BLaER1 treated with 17β-estradiol and CSF1 and Interleukin-3, amounts not matched to agents 10 nM and 100 nM (cell line): ENCODE results near the gene MRPL39.

ENCODE experiments used
- H3K27ac ChIP-seq, 11 experiments: shearing (Covaris generic); formaldehyde crosslinking; 2 replicates each; pipeline ENCODE4 v1.8.1; 2022
- H3K27me3 ChIP-seq, 11 experiments: shearing (Covaris generic); formaldehyde crosslinking; 2 replicates each; pipeline ENCODE4 v1.8.1; 2022
- H3K36me3 ChIP-seq, 11 experiments: shearing (Covaris generic); formaldehyde crosslinking; 2 replicates each; pipeline ENCODE4 v1.8.1; 2022
- H3K4me1 ChIP-seq, 10 experiments: shearing (Covaris generic); formaldehyde crosslinking; 2 replicates each; pipeline ENCODE4 v1.8.1; 2022
- H3K4me2 ChIP-seq, 11 experiments: shearing (Covaris generic); formaldehyde crosslinking; 2 replicates each; pipeline ENCODE4 v1.8.1; 2022
- H3K4me3 ChIP-seq, 10 experiments: shearing (Covaris generic); formaldehyde crosslinking; 2 replicates each; pipeline ENCODE4 v1.8.1; 2022
- H3K9ac ChIP-seq, 11 experiments: shearing (Covaris generic); formaldehyde crosslinking; 2 replicates each; pipeline ENCODE4 v1.8.1; 2022
- H3K9me3 ChIP-seq, 11 experiments: shearing (Covaris generic); formaldehyde crosslinking; replicated peaks in 1 of 11; 2 replicates each; pipeline ENCODE4 v1.8.1; 2022
- H4K20me1 ChIP-seq, 11 experiments: shearing (Covaris generic); formaldehyde crosslinking; 2 replicates each; pipeline ENCODE4 v1.8.1; 2022
- Cebpa-rat ChIP-seq, 11 experiments: shearing (Covaris generic); IDR thresholded peaks; 2 replicates each; pipeline ENCODE4 v1.8.1; 2022

The MRPL39 gene

DNA sequence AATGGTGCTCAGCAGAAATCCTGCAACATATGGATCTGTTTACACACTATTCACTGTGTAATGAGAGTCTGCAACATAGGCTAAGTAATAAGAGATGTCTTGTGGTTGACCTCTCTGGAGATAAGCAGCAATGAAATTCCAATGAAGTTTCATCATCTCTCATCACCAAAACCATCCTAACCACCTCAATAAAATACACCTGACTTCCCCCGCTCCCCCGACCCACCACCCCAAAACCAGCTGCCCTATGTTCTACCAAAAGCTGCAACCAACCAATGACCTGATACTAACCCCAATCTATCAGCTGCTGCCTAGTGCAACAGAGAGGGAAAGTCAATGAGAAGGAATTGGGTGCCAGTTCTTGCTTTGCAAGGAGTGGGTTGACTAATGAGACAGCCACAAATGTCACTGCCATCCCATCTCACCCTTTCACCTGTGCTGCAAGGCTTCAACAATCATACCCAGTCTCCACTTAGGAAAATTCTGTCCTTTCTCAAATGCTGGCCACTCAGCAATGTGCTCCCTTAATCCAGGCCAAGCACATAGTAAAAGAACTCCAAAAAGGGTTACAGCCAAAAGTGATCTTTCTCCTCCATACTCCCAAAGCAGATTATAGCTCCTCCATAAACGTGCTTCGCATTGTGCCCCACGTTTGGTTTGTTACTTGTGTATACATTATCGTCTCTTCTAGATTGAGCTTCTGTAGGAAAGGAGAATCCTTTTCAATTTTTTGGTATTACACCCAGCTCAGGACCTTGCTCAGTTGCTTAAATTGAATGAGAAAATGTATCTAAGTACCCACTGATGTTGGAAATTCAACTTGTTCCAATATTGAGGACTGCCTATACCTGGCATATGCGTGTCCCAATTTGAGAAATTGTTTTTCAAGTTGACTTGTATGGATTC is 29.0 kb downstream of the MRPL39 start:
- no peak overlapping the region for H3K9ac ChIP-seq
- H4K20me1 ChIP-seq, result peaks cover 0 to 6% (median 0%) of the 10 kb centered on the region in 11 experiments; a peak in 4 of 22 replicates
- H3K36me3 ChIP-seq, result peaks cover 16 to 79% (median 48%) of the 10 kb centered on the region in 11 experiments; a peak in 21 of 22 replicates
- no peaks in the 10 kb centered on the region for H3K9me3 ChIP-seq
- H3K27ac ChIP-seq, result no peak overlapping the region
- peaks cover 11 to 28% (median 19%) of the 10 kb centered on the region in 10 experiments for H3K4me1 ChIP-seq
- H3K4me2 ChIP-seq, result no peak overlapping the region
- no peaks in the 10 kb centered on the region for H3K27me3 ChIP-seq
- TF ChIP-seq Cebpa-rat (IDR thresholded peaks at IDR 0.05), result no peak
- H3K4me3 ChIP-seq, result no peak overlapping the region

DNA sequence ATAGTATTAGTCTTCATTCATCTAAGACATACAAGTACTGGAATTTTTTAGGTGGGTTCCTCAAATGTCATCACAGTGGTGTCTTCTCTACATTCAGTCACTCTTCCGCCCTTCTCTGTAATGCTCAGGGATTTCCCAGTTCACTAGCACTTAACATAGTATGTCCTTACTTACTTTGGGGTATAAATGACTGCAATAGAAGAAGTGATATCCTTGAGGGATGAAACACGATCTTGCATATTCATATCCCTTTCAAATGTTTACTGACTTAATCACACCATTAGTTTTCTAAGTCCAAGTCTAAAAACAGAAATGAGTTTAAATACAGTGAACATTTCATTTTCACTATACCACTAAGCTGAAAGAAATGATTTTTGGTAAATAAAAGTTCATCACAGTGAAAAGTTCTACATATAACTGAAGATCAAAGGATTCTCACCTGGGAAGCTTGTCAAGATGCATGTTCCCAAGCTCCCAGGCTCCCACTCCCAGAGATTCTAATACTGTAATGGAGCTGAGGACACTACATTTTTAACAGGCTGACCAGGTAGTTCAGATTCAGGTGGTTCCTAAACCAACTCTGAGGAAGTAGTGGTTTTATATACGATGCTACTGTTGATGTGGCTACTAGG is 29.7 kb downstream of the MRPL39 start:
- H3K27me3 ChIP-seq, result no peaks in the 10 kb centered on the region
- no peak for TF ChIP-seq Cebpa-rat (IDR thresholded peaks at IDR 0.05)
- H3K36me3 ChIP-seq, result peaks cover 16 to 72% (median 44%) of the 10 kb centered on the region in 11 experiments; a peak in 21 of 22 replicates
- no peaks in the 10 kb centered on the region for H3K9me3 ChIP-seq
- H4K20me1 ChIP-seq, result peaks cover 0 to 11% (median 0%) of the 10 kb centered on the region in 11 experiments; a peak in 4 of 22 replicates
- H3K4me1 ChIP-seq, result peaks cover 14 to 34% (median 27%) of the 10 kb centered on the region in 10 experiments
- no peak overlapping the region for H3K27ac ChIP-seq
- H3K9ac ChIP-seq, result no peak overlapping the region
- H3K4me3 ChIP-seq, result no peak overlapping the region
- H3K4me2 ChIP-seq, result no peak overlapping the region

DNA sequence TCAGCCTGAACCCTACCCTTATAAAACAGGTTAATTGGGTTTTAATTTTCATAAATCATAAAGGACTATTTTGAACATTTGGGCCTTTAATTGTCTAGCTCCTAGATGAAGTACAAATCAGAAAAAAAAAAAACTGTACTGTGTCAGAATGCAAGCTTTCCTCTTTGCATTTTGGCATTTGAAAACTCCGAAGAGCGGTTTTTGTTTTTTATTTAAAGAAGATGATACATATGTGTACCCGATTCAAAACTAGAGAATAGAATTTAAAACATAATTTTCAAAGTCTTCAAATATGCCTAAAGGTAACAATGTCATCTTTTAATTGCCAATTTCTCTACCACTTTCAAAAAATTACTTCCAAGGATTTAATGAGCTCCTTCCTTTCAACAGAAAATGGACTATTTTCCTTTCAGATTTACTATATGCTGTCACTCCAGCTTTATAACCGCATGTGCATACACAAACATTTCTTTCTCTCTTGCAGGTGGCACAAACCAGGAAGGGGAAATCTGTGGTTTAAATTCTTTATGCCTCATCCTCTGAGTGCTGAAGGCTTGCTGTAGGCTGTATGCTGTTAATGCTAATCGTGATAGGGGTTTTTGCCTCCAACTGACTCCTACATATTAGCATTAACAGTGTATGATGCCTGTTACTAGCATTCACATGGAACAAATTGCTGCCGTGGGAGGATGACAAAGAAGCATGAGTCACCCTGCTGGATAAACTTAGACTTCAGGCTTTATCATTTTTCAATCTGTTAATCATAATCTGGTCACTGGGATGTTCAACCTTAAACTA is 33.7 kb downstream of the MRPL39 start:
- no peak for TF ChIP-seq Cebpa-rat (IDR thresholded peaks at IDR 0.05)
- H3K4me2 ChIP-seq, result peak overlapping the region; percentile 52 to 81 (median 73)
- peaks cover 22 to 55% (median 45%) of the 10 kb centered on the region in 10 experiments for H3K4me1 ChIP-seq
- no peaks in the 10 kb centered on the region for H3K9me3 ChIP-seq
- H3K36me3 ChIP-seq, result peaks cover 16 to 73% (median 61%) of the 10 kb centered on the region in 11 experiments; a peak in 21 of 22 replicates
- H3K4me3 ChIP-seq, result peak overlapping the region in 6 of 10 experiments; percentile 4 to 46 (median 40); a peak in 10 of 20 replicates
- H4K20me1 ChIP-seq, result peaks cover 0 to 18% (median 0%) of the 10 kb centered on the region in 11 experiments; a peak in 9 of 22 replicates
- peak overlapping the region in 10 of 11 experiments; percentile 16 to 73 (median 36); a peak in 16 of 22 replicates for H3K9ac ChIP-seq
- H3K27ac ChIP-seq, result peak overlapping the region; percentile 0 to 75 (median 62); a peak in 21 of 22 replicates
- no peaks in the 10 kb centered on the region for H3K27me3 ChIP-seq

DNA sequence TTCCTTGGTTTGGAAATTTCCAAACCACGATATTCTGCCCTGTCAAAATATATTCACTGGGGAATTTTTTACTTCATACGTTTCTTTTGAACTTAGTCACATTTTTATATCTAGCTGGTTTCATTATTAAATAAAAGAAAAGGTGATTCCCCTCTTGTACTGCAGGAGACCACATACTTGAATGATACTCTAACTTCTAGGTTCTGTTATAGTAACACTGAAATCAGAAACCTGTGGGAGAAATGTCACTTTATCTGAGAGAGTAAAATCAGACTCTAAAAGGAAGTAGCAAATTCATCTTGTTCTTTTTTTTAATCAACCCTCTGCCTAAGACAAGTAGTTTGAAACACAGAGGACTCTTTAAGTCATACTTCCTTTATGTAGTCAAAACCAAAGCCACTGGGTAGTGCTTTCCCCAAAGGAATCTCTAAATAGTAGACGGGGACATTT is 34.4 kb downstream of the MRPL39 start:
- no peaks in the 10 kb centered on the region for H3K9me3 ChIP-seq
- H3K4me2 ChIP-seq, result peak overlapping the region; percentile 52 to 81 (median 73)
- H3K4me1 ChIP-seq, result peaks cover 27 to 62% (median 52%) of the 10 kb centered on the region in 10 experiments
- H3K4me3 ChIP-seq, result peak overlapping the region in 6 of 10 experiments; percentile 4 to 46 (median 40); a peak in 9 of 20 replicates
- peaks cover 0 to 24% (median under 1%) of the 10 kb centered on the region in 11 experiments; a peak in 9 of 22 replicates for H4K20me1 ChIP-seq
- peak overlapping the region in 10 of 11 experiments; percentile 16 to 73 (median 36); a peak in 16 of 22 replicates for H3K9ac ChIP-seq
- H3K36me3 ChIP-seq, result peaks cover 8 to 73% (median 58%) of the 10 kb centered on the region in 11 experiments; a peak in 21 of 22 replicates
- H3K27ac ChIP-seq, result peak overlapping the region; percentile 0 to 75 (median 62); a peak in 21 of 22 replicates
- TF ChIP-seq Cebpa-rat (IDR thresholded peaks at IDR 0.05), result no peak
- no peaks in the 10 kb centered on the region for H3K27me3 ChIP-seq

DNA sequence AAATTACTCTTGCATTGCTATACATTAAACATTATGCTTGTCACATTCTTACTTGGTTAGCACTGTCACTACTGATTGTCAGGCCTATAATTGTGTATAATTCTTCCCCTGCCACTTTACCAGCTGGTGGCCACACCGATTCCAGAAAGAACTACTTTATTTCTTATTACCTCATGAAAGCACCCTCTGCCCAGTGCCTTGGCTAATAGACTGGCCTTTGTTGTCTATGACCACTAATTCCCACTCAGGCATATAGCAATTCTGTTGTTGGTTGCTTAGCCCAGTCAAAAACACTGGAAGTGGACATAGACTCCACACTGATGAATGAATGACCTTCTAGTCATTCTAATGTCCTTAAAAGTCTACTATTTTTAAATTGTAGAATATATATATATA is 35.6 kb downstream of the MRPL39 start:
- Histone ChIP-seq H4K20me1 (peaks cover 0 to 36% (median 10%) of the 10 kb centered on the region in 11 experiments; a peak in 11 of 22 replicates), H3K36me3 (peaks cover 8 to 73% (median 58%) of the 10 kb centered on the region in 11 experiments; a peak in 21 of 22 replicates), H3K4me3 (no peak overlapping the region), H3K9ac (no peak overlapping the region), H3K4me2 (peak overlapping the region in 9 of 11 experiments; percentile 1 to 81 (median 27); a peak in 9 of 22 replicates), H3K4me1 (peaks cover 36 to 73% (median 63%) of the 10 kb centered on the region in 10 experiments), H3K27ac (no peak overlapping the region; a peak in 1 of 22 replicates), H3K27me3 (no peaks in the 10 kb centered on the region), H3K9me3 (no peaks in the 10 kb centered on the region)
- TF ChIP-seq Cebpa-rat (IDR thresholded peaks at IDR 0.05), result no peak

DNA sequence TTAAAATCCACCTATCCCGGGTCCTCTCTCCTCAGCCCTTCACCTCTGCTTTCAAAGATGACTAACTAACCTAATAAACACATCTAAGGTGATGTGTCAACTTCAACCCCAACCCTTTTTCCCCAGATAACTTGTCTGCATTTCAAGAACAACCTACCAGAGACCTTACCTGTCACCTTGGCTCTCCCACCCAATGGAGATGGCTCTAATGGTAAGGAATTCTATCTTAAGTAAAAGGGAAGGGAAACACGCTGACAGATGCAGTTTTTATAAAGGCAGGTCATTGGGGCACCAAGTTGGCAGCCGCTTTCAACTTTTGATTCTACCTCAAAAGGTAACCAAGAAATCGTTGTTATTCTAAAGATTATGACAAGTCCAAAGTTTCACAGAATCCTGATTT is 37.6 kb downstream of the MRPL39 start:
- H3K27ac ChIP-seq, result no peak overlapping the region
- H3K4me3 ChIP-seq, result no peak overlapping the region
- H3K4me1 ChIP-seq, result peaks cover 46 to 83% (median 70%) of the 10 kb centered on the region in 10 experiments
- no peak overlapping the region for H3K4me2 ChIP-seq
- H3K9ac ChIP-seq, result no peak overlapping the region
- H3K36me3 ChIP-seq, result peaks cover 4 to 73% (median 63%) of the 10 kb centered on the region in 11 experiments; a peak in 21 of 22 replicates
- TF ChIP-seq Cebpa-rat (IDR thresholded peaks at IDR 0.05), result no peak
- H3K9me3 ChIP-seq, result no peaks in the 10 kb centered on the region
- peaks cover 0 to 53% (median 22%) of the 10 kb centered on the region in 11 experiments; a peak in 11 of 22 replicates for H4K20me1 ChIP-seq
- H3K27me3 ChIP-seq, result no peaks in the 10 kb centered on the region

DNA sequence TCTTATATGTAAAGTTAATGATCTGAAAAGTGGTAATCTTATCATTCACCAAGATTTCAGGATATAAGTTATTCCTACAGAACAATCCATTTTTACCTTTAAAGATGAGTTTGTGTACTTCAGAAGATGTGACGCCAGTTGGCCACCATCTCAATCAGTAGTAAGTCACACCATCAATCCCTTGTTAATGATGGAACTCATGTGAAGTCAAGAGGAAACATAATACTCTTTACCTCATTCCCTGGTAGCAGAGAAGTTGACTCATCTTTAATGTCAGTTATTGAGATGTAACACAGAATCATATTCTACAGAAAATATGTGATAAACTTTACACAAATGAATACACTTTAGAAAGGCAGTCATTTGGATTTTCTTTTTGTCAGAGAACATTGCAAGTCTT is 38.2 kb downstream of the MRPL39 start:
- peaks cover 48 to 83% (median 70%) of the 10 kb centered on the region in 10 experiments for H3K4me1 ChIP-seq
- H3K4me2 ChIP-seq, result no peak overlapping the region
- H3K9ac ChIP-seq, result no peak overlapping the region

DNA sequence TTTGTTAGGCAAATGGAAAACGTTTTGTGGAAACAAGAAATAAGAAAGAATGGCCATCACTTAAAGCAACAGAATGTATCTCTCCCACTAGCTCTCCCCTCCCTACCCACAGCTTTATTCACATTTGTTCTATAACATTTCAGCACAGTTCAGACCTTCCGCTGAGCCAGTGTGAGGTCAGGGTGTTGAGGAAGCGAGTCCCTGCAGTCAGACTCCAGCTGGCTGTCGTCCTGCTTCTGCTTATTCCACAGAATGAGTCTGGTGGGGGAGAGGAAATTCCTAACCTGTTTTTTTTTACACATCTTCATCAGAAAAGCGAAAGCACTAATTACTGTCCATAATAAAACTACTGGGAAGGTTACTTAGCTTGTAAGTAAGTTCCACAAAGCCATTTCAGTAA is 39.0 kb downstream of the MRPL39 start:
- no peaks in the 10 kb centered on the region for H3K9me3 ChIP-seq
- H3K36me3 ChIP-seq, result peaks cover 4 to 77% (median 66%) of the 10 kb centered on the region in 11 experiments; a peak in 21 of 22 replicates
- peak overlapping the region in 9 of 11 experiments; percentile 3 to 91 (median 29); a peak in 15 of 22 replicates for H3K4me2 ChIP-seq
- peaks cover 0 to 56% (median 22%) of the 10 kb centered on the region in 11 experiments; a peak in 9 of 22 replicates for H4K20me1 ChIP-seq
- H3K27me3 ChIP-seq, result no peaks in the 10 kb centered on the region
- peaks cover 48 to 83% (median 70%) of the 10 kb centered on the region in 10 experiments for H3K4me1 ChIP-seq
- TF ChIP-seq Cebpa-rat (IDR thresholded peaks at IDR 0.05), result no peak
- no peak overlapping the region for H3K27ac ChIP-seq
- no peak overlapping the region for H3K4me3 ChIP-seq
- H3K9ac ChIP-seq, result no peak overlapping the region

More for the DNA sequence above, 38.2 kb downstream of the MRPL39 start:
- Histone ChIP-seq H3K36me3 (peaks cover 4 to 77% (median 66%) of the 10 kb centered on the region in 11 experiments; a peak in 21 of 22 replicates), H3K4me3 (no peak overlapping the region), H3K27me3 (no peaks in the 10 kb centered on the region), H4K20me1 (peaks cover 0 to 59% (median 22%) of the 10 kb centered on the region in 11 experiments; a peak in 11 of 22 replicates), H3K9me3 (no peaks in the 10 kb centered on the region), H3K27ac (no peak overlapping the region)
- no peak for TF ChIP-seq Cebpa-rat (IDR thresholded peaks at IDR 0.05)
